Effector memory CD4-positive, alpha-beta T cell (primary cell): Measurements from ENCODE around the gene DIRAS2.

Experiments
- DNase-seq, 3 donors: peaks; one replicate each; pipeline ENCODE4 v3.0.0-alpha.2; 2020
- H3K27ac ChIP-seq: 2 replicates; pipeline ENCODE4 v1.7.0; 2013; ENCODE audit warnings: mild to moderate bottlenecking, low read length, moderate library complexity; ENCODE audit not compliant: insufficient read depth, poor library complexity, severe bottlenecking
- H3K27me3 ChIP-seq: replicated peaks from 2 replicates; pipeline ENCODE4 v1.7.0; 2013; ENCODE audit warnings: mild to moderate bottlenecking, low read length; ENCODE audit not compliant: insufficient read depth, control insufficient read depth, poor library complexity, severe bottlenecking
- H3K36me3 ChIP-seq: 2 replicates; pipeline ENCODE4 v1.7.0; 2013; ENCODE audit warnings: mild to moderate bottlenecking, low read length, moderate library complexity; ENCODE audit not compliant: control insufficient read depth, insufficient read depth
- H3K4me1 ChIP-seq: 2 replicates; pipeline ENCODE4 v1.7.0; 2013; ENCODE audit warnings: low read length, mild to moderate bottlenecking; ENCODE audit not compliant: control insufficient read depth, insufficient read depth, poor library complexity, severe bottlenecking
- H3K4me3 ChIP-seq: 2 replicates; pipeline ENCODE4 v1.7.0; 2013; ENCODE audit warnings: low read length, low read depth, mild to moderate bottlenecking; ENCODE audit not compliant: insufficient read depth, poor library complexity, severe bottlenecking
- H3K9me3 ChIP-seq: 2 replicates; pipeline ENCODE4 v1.7.0; 2013; ENCODE audit warnings: mild to moderate bottlenecking, low read length, moderate library complexity; ENCODE audit not compliant: control insufficient read depth

The DIRAS2 gene

GRCh38 chr9:90580576-90580975 lies 62.0 kb downstream of the DIRAS2 start:
- Histone ChIP-seq H3K9me3 (no peaks in the 10 kb centered on the region), H3K27ac (no peak overlapping the region), H3K27me3 (no peaks in the 10 kb centered on the region), H3K4me1 (no peaks in the 10 kb centered on the region), H3K36me3 (no peaks in the 10 kb centered on the region), H3K4me3 (no peak overlapping the region)
- DNase-seq, result no peak

GRCh38 chr9:90579181-90579580 lies 63.4 kb downstream of the DIRAS2 start:
- H3K27me3 ChIP-seq, result no peaks in the 10 kb centered on the region
- H3K4me3 ChIP-seq, result no peak overlapping the region
- H3K27ac ChIP-seq, result no peak overlapping the region

GRCh38 chr9:90578126-90578815 lies 64.4 kb downstream of the DIRAS2 start:
- Histone ChIP-seq H3K27me3 (no peaks in the 10 kb centered on the region), H3K4me3 (no peak overlapping the region), H3K4me1 (no peaks in the 10 kb centered on the region), H3K9me3 (no peaks in the 10 kb centered on the region), H3K36me3 (no peaks in the 10 kb centered on the region), H3K27ac (no peak overlapping the region)
- DNase-seq, result no peak

More at GRCh38 chr9:90579181-90579580, 63.4 kb downstream of the DIRAS2 start:
- H3K4me1 ChIP-seq, result no peaks in the 10 kb centered on the region
- H3K9me3 ChIP-seq, result no peaks in the 10 kb centered on the region
- no peak for DNase-seq
- no peaks in the 10 kb centered on the region for H3K36me3 ChIP-seq

GRCh38 chr9:90569511-90569910 lies 73.1 kb downstream of the DIRAS2 start:
- Histone ChIP-seq H3K4me3 (no peak overlapping the region), H3K9me3 (no peaks in the 10 kb centered on the region), H3K4me1 (no peaks in the 10 kb centered on the region), H3K36me3 (no peaks in the 10 kb centered on the region), H3K27me3 (no peaks in the 10 kb centered on the region), H3K27ac (no peak overlapping the region)
- DNase-seq, result no peak

GRCh38 chr9:90568667-90569066 lies 74.0 kb downstream of the DIRAS2 start:
- no peaks in the 10 kb centered on the region for H3K4me1 ChIP-seq
- H3K27ac ChIP-seq, result no peak overlapping the region
- no peaks in the 10 kb centered on the region for H3K36me3 ChIP-seq
- H3K9me3 ChIP-seq, result no peaks in the 10 kb centered on the region
- DNase-seq, result no peak
- H3K4me3 ChIP-seq, result no peak overlapping the region
- H3K27me3 ChIP-seq, result no peaks in the 10 kb centered on the region

GRCh38 chr9:90562229-90562628 lies 80.4 kb downstream of the DIRAS2 start:
- H3K36me3 ChIP-seq, result no peaks in the 10 kb centered on the region
- DNase-seq, result no peak
- no peaks in the 10 kb centered on the region for H3K4me1 ChIP-seq
- H3K27ac ChIP-seq, result no peak overlapping the region
- no peak overlapping the region for H3K4me3 ChIP-seq
- no peaks in the 10 kb centered on the region for H3K9me3 ChIP-seq
- no peaks in the 10 kb centered on the region for H3K27me3 ChIP-seq
